Left lung (tissue), 10 donors: ENCODE measurements around the gene PPM1N. TPM values are rescaled to one million over a fixed set of nuclear protein-coding genes. Genes with fewer than 3 reads are reported as not detected.

ENCODE experiments used
- ATAC-seq: fragments of 200-7000 bp; cut with Tn5 transposase; one replicate; pipeline ENCODE4 v1.9.1; 2020; ENCODE audit warnings: moderate library complexity
- DNase-seq, 4 donors: peaks; one replicate each; pipeline ENCODE4 v3.0.0-alpha.2; 2013 to 2020
- H3K27ac ChIP-seq, 2 donors: fragments of 200-600 bp; sonication (generic) in 1 of 2; one replicate each; pipeline versions ENCODE4 v1.5.0 to v1.8.0; 2020 to 2021
- H3K27me3 ChIP-seq, 2 donors: fragments of 200-600 bp; sonication (generic) in 1 of 2; one replicate each; pipeline versions ENCODE4 v1.5.0 to v1.8.0; 2020 to 2021
- H3K36me3 ChIP-seq, 2 donors: fragments of 200-600 bp; sonication (generic) in 1 of 2; one replicate each; pipeline versions ENCODE4 v1.5.0 to v1.8.0; 2020 to 2021
- H3K4me1 ChIP-seq, 2 donors: fragments of 200-600 bp; one replicate each; pipeline ENCODE4 v1.8.0; 2021
- H3K4me3 ChIP-seq, 2 donors: fragments of 200-600 bp; sonication (generic) in 1 of 2; one replicate each; pipeline versions ENCODE4 v1.5.0 to v1.8.0; 2020 to 2021; ENCODE audit warnings: mild to moderate bottlenecking in 1 of 2
- H3K9me3 ChIP-seq, 2 donors: fragments of 200-600 bp; sonication (generic) in 1 of 2; one replicate each; pipeline versions ENCODE4 v1.5.0 to v1.8.0; 2020 to 2021
- CTCF ChIP-seq, 2 donors: fragments of 200-600 bp; sonication (generic) in 1 of 2; IDR thresholded peaks; one replicate each; pipeline versions ENCODE4 v1.5.0 to v1.8.0; 2021; ENCODE audit warnings: antibody characterized with exemption in 2 of 2
- intact Hi-C, 2 donors: fragments of 100-400 bp; cut with DNase I; formaldehyde crosslinking; loops; one replicate each; pipeline versions ENCODE4 v1.11.2 to v1.14.2; 2022
- polyA plus RNA-seq, 6 donors: library from polyadenylated mRNA; unstranded; fragments of 120-200 nt; gene quantifications; one replicate each; pipeline ENCODE4 v1.2.1, GENCODE V29; 2013; ENCODE audit not compliant: insufficient read length in 6 of 6
- total RNA-seq, 2 donors: library from RNA; stranded (reverse); fragmentation: NEBNext Ultra II Directional; extraction: Animal tissue kit (Norgen Biotek cat#: 25700); gene quantifications; one replicate each; pipeline ENCODE4 v1.2.1, GENCODE V29; 2021
- donor health status: DM: no; HTN: yes; CAD: no.
- donor health status: DM: no; HTN: no; CAD: no.

The PPM1N gene
- total and polyA plus RNA-seq, 8 donors = 0.17 to 2.1 (median 0.34) TPM

- intact Hi-C loops = no loop called here
- no peaks in the 10 kb centered on the region for H3K27me3 ChIP-seq
- H3K9me3 ChIP-seq = no peaks in the 10 kb centered on the region
- no peaks in the 10 kb centered on the region for H3K36me3 ChIP-seq
- no peak for TF ChIP-seq CTCF (IDR thresholded peaks at IDR 0.05)
- no peak overlapping the region for H3K4me3 ChIP-seq
- DNase-seq = no peak
- no peak for ATAC-seq
- peaks cover 32 to 55% of the 10 kb centered on the region in 2 donors for H3K4me1 ChIP-seq
- peak overlapping the region; percentile 86 to 92 for H3K27ac ChIP-seq
Measured at GRCh38 chr19:45451850-45452387, 46.3 kb upstream of the PPM1N start.

- Histone ChIP-seq H3K4me1 (peaks cover 24 to 41% of the 10 kb centered on the region in 2 donors), H3K9me3 (no peaks in the 10 kb centered on the region), H3K27ac (peak overlapping the region; percentile 84 to 89), H3K36me3 (no peaks in the 10 kb centered on the region), H3K4me3 (no peak overlapping the region), H3K27me3 (no peaks in the 10 kb centered on the region)
- intact Hi-C loops = no loop called here
- DNase-seq = peak; percentile 78 to 96 (median 96)
- ATAC-seq = peak; percentile 85
- TF ChIP-seq CTCF (IDR thresholded peaks at IDR 0.05) = no peak
Measured at GRCh38 chr19:45455707-45456499, 42.3 kb upstream of the PPM1N start.

- H3K36me3 ChIP-seq = no peaks in the 10 kb centered on the region
- no peak for ATAC-seq
- no peak for TF ChIP-seq CTCF (IDR thresholded peaks at IDR 0.05)
Measured at GRCh38 chr19:45456500-45456815, 41.8 kb upstream of the PPM1N start.

GRCh38 chr19:45457776-45458175 lies 40.5 kb upstream of the PPM1N start:
- DNase-seq (no peak), ATAC-seq (no peak)
- Histone ChIP-seq H3K9me3 (no peaks in the 10 kb centered on the region), H3K27me3 (no peaks in the 10 kb centered on the region), H3K36me3 (no peaks in the 10 kb centered on the region), H3K4me3 (no peak overlapping the region), H3K4me1 (peaks cover 15 to 34% of the 10 kb centered on the region in 2 donors), H3K27ac (no peak overlapping the region)
- TF ChIP-seq CTCF (IDR thresholded peaks at IDR 0.05) = no peak
- intact Hi-C loops = no loop called here

More at GRCh38 chr19:45456500-45456815, 41.8 kb upstream of the PPM1N start:
- Histone ChIP-seq H3K4me1 (peaks cover 19 to 39% of the 10 kb centered on the region in 2 donors), H3K27ac (peak overlapping the region; percentile 84 to 89), H3K9me3 (no peaks in the 10 kb centered on the region), H3K27me3 (no peaks in the 10 kb centered on the region), H3K4me3 (no peak overlapping the region)
- intact Hi-C loops = no loop called here
- no peak for DNase-seq

GRCh38 chr19:45460807-45461347 lies 37.4 kb upstream of the PPM1N start:
- DNase-seq (no peak), ATAC-seq (no peak)
- H3K27me3 ChIP-seq = peaks cover 0 to 2% of the 10 kb centered on the region in 2 donors
- TF ChIP-seq CTCF (IDR thresholded peaks at IDR 0.05) = no peak
- H3K9me3 ChIP-seq = no peaks in the 10 kb centered on the region
- H3K4me1 ChIP-seq = peaks cover 7 to 11% of the 10 kb centered on the region in 2 donors
- no peak overlapping the region for H3K4me3 ChIP-seq
- no peak overlapping the region for H3K27ac ChIP-seq
- intact Hi-C loops = no loop called here
- H3K36me3 ChIP-seq = no peaks in the 10 kb centered on the region
